Cerebellar nuclear complex (tissue), 1 donor: ENCODE data around the gene OTUD7B.
"Not testable (repeated sequence)": the region's sequence is repeated elsewhere in the genome, so short reads cannot be mapped to it uniquely, and the experiment has no call there.

Source experiments
- DNase-seq, 2 experiments: peaks; one replicate each; lab custom pipeline; 2025; lab: John Stamatoyannopoulos, UW

Gene OTUD7B

DNA sequence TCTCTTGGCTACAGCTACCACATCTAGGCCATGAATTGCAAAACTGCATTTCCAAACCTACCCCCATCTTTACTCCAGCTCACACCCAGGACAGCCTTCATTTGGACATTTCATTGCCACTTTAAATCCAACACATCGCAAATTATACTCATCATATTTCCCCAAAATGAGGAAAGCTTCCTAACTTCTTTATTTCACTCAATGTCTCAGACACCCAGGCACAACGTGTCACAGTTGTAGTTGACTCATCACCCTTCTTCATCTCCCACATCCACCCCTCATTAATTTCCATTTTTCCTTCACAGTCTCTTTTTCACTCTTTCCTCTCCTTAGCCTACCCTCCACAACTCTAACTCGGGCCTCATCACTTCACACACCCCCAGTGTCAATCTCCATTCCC is 6.7 kb downstream of the OTUD7B start:
- DNase-seq: no peak

DNA sequence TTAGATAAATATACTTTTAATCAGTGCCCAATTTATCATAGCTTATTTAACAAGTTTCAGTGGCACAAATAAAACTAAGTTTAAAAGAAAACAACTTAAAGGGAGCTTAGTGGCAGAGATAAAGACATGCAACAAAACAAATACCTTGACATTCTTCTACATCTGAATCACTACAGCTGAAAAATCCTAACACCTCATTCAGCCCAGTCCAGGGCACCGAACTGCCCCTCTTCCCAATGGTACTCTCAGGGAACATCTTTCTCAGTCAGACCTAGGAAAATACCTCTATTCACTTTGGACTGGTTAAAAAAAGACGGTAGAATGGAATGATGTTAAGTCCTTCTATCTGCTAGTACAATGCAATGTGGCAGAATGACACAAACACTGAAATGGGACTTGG is 8.3 kb downstream of the OTUD7B start:
- DNase-seq: no peak

DNA sequence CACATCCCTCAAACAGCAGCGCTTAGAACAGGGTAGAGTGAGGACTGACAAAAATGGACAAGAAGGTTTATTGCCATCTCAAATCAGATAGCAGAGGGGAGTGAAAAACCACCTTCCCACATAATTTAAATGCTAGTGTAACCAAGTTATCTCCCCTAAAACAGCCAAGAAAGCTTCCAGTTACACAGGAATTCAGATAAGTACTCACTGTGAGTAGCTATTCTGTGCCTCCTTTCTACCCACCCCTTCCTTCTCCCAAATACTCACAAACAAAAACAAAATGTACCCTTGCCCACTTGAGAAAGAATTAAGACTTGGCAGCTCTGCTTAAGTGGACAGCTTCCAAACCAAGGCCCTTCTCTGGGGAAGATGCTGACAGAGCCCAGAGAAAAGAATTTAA is 9.1 kb downstream of the OTUD7B start:
- no peak for DNase-seq

DNA sequence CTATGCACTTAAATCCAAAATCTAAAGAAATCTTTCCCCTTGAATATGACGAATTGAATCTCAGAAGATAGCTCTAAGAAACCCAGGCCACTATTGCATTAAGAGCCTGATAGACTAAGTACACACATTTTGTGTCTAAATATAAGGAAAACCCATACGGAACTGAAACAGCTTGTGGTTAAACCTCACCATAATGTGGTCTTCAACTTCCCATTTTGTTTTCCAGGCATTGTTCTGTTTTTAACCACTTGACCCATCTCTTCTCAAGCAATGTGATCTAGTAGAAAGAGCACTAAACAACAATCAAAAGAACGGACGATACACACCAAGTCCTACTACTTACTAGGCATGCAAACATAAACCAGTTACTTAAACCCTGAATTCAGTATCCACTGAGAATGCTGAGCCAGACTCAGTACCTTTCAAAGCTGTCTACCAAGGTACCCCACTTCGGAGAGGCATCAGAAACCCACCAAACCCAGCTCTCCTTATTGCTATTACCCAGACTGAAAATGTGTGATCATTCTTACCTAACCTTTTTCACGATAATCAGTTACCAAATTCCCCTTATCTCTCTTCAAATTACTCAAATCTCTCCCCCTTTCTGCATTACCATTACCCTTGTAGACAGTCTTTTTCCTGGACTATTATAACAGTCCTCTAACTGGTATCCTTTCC is 12.8 kb downstream of the OTUD7B start:
- no peak for DNase-seq

DNA sequence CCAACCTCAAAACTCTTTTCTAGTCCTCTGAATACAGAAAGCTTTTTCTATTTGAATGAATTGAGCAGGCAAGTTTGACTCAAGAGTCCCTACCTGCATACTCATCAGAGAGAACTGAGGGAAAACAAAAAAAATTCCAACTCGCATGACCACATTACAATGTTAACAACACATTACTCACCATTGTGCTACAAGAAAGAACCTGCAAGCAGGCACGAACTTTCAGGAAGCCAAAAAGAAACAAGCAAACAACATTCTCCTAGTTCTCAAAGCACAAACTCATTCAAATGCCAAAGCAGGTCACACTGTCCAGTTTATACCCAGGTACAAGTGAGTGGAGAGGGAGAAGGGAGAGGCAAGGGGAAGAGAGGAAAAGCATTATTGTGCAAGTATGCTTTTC is 14.6 kb downstream of the OTUD7B start:
- no peak for DNase-seq

DNA sequence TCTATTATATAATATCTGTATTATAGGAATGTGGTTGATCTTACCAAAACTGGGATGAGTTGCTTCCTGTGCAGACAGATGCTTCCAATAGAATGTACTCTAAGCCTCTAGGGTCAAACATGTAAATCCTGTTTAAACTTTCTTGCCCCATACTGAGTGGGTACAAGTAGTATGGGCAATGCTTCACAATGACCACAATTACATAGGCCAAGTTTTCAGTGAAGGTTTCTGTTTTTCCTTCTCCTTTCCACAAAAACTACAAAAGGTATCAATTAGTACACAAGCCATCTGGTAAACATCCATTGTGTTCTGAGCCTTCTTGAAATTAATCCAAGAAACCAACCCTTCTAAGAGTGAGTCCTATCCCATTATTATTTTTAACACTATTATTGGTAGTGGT is 16.8 kb downstream of the OTUD7B start:
- DNase-seq: no peak

DNA sequence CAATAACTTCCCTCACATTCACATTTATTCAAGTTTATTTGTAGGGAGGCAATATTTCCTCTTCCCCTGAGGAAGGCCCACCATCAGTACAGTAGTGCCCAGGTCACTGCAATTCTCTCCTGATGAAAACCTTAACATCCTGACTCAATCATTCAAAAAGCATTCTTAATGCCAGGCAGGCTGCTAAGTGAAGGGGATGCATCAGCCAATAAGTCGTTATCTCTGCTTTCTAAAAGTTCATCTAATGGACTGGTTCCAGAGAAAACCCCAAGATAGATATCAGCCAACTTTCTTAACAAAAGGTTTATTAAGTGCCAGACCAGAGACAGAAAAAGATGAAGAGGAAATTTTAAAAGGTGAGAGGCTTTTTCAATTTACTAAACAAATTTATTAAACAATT is 17.3 kb downstream of the OTUD7B start:
- DNase-seq: no peak

DNA sequence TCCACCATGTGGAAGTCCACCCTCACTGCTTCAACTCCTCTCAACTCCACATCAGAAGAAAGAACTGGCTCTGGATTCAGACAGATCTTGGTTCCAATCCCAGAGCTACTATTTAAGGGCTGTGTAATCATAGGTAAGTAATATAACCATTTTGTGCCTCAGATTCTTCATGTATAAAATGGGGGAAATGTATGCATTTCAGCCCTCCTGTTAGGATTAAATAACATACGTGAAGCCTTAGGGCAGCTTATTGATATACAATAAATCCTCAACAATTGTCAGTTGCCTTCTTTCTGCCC is 23.3 kb downstream of the OTUD7B start:
- DNase-seq: no peak

DNA sequence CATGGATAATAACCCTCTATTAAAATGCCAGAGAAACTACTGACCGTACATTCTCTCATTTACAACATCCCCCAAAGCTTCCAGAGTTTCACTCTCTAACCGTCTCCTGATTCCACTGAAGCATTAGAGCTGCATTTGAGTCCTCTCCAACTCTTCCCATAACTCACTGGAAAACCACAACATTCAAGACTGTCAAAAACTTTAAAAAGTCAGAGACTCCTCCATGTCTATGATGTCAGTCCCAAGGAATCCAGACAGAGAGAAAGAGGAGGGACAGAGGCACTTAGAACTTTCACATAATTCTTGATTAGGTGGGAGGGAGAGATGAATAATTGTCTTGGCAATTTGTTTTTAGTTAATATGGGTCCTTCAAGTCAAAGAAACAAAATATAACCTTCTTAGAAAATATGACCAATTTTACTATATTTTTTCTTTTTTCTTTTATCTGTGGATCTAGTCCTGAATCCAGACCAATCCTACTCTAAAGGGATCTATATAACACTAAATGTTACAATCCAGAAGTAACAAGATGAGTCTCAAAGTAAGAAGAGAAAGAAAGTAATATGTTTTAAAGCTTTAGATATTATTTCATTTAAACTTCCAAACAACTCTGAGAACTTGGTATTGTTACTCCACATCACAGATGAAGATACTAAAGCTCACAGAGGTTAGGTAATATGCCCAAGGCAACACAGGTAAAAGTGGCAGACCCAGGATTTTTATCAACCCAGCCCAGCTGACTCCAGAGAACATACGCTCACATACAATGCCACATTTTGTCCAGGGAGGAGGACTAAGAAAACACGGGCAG is 23.8 kb downstream of the OTUD7B start:
- DNase-seq: no peak

DNA sequence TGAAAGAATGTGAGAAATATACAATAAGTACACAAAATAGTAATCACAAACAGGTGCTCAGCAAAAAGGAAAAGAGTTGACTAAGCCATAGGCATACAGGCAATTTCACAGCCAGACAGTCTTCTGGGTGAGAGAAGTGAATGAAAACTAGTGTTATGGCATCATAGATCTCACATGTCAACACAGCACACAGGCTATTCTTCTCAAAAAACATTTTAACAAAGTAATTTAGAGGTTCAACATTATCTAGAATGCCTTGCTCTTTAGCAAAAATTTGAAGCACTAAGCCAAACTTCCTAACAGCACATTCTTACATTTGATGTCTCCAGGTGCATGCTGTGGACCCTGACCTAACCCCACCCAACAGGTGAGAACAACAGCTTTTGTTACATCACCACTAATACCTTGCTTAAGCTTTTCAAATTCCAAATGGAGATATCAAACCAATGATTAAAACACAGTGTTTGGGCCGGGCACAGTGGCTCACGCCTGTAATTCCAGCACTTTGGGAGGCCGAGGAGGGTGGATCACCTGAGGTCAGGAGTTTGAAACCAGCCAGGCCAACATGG is 30.5 kb downstream of the OTUD7B start:
- DNase-seq: no peak

DNA sequence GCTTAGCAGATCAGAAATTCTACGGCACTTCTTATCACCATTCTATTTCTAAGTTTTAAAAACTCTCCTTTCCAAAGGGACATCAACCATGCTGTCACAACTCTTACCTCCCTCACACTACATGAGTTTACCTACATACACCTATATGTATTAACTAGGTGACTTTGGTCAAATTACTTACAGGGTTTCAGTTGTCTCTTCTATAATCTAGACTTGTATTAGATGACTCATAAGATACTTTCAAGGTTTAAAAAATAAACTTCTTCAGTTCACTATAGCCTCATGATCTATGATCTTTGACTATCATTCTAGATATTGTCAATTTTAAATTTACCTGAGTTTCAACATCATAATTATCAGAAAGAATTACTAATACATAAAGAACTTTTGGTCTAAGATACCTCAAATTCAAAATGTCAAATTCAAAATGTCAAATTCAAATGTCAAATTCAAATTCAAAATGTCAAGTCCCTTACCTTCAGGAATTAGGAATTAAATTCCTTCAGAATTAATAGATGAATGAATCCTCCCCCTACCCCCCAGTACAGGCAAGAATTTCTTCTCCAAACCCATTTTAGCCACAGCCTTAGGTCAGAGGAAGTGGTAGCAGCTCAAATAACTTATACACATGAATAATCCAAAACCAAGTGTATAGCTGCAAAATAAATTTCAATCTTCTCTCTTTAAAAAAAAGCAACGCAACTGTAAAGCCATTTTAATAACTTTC is 31.1 kb downstream of the OTUD7B start:
- DNase-seq: no peak

DNA sequence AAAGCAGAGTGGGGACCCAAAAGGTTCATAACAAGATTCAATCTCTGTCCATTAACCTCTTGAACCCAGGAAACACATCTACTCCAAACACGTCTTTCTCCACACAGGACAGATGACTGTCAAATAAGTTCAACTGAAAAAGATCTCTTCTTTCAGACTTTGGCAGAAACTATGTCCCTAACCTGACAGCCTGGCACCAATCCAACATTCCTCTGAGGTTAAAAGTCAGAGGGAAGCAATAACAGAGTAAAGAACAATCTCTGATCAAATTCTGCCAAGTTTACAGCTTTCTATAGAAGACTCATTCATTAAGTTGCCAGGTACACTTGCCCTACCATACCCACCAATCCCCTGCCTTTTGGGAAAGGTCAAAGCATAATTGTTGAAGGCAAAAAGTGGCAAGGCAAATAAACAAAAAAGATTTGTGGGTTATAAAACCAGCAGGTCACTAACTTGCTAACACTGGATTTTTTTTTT is 31.9 kb downstream of the OTUD7B start:
- no peak for DNase-seq

DNA sequence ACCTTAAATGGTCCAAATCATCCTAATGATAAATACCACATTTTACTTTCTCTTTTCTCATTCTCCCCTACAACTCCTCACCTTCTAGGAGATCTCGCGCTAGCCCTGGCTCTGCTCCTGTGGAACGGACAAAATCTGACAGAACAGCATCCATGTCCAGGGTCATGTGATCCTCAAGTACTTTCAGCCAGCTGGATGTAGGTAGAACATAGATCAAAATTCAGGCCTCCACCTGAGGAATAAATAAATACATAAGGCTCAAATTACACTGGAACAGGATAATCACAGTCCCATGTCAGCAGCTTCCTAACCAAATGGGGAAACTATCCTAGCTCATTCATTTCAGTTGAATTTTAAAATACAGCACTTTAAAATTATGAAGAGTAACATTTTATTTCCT is 33.2 kb downstream of the OTUD7B start:
- DNase-seq: no peak

DNA sequence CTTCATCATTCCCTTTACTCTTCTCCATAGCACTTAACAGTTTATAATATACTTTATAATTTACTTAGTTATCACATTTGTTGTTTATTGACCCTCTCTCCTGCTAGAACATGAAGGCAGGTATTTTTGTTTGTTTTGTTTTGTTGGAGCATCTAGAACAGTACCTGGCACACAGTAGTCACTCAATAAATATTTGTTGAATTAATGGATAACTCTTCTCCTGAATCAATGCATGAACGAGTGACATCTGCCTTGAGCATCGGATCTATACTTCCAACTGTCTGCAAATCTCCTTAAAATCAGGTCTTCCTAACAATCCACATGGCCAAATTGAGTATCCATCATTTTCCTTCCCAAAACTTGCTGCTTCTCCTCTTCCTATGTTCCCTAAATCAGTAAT is 38.0 kb downstream of the OTUD7B start:
- no peak for DNase-seq

DNA sequence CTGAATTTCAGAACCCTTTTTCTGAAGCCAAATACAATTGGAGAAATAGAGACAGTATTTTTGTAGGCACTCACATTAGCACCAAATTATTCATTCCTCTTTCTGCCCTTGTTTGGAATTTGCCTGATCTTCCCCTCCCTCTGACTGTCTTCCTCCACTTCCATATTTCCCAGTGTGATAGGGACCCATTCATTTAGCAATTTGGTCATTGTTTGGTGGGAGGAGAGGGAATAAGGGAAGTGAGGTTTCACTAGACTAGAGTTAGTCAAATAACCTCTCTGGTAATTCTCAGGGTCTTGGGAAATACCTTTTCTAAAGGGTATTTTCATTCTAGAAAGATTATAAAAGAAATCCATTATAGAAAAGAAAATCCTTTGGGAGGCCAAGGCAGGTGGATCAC is 42.9 kb downstream of the OTUD7B start:
- DNase-seq: no peak

DNA sequence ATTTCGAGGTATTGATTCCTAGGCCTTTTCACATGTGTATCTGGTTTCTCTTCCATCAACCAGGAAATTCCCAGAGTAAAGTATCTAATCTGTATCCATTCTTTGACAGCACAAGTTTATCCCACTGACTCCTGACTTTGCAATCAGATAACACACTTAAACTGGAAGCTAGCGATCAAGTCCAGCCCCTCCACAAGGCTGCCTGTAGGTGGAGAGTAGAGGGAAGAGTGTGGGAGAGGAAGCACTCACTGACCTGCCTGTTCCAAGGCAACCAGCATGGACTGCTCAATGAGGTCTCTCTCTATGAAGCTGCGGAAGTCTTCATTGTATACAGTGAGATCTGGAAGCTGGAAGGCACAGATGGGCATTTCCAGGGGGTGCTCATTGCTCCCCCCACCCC is 43.5 kb downstream of the OTUD7B start:
- no peak for DNase-seq

DNA sequence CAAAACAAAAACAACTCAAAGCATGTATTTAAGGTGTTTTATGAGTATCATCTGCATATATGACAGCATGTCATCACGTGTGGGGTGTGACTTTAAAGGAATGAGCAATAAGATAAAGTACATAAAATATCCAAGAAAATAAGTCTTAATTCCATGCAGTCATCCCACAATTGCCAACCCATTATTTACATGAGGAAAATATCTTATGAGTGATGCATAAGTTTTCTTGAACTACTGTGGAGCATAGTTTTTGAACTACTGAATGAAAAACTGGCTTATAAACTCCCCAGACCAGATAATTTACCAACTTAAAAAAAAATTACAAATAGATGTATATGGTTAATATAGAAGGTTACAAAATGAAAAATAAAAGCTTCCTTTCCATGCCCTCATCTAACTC is 44.1 kb downstream of the OTUD7B start:
- DNase-seq: no peak

DNA sequence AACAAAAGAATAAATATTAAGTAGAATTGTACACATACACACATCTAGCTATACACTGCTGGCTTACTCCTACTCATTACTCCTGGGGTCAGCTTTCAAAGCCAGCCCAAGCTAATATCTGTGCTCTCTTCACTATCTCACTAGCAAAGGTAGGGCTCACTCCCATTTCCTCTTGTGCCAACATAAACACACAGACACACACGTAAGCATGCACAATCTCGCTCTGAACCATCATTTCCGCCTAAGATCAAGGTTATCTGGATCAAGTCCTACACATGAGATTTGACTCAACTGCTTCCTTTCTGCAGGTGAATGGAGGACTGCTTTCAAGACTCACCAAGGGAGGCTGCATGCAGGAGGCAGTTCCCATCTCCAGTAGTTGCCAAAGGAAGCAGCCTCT is 45.1 kb downstream of the OTUD7B start:
- DNase-seq: no peak

DNA sequence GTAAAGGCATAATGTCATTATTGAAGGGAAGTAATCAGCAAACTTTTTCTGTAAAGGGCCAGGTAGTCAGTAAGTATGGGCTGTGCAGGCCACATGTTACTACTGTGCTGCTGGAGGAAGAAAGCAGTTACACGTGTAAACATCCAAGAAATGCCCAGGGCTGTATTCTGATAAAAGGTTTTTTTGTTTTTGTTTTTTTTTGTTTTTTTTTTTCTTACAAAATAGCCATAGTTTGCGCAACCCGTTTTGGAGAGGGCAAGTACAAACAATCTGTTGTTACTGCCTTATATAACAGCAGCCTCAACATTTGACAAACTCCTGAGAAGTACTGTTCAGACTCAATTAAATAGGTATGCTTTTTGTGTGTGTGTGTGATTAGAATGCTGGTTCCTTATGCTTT is 47.2 kb downstream of the OTUD7B start:
- no peak for DNase-seq

DNA sequence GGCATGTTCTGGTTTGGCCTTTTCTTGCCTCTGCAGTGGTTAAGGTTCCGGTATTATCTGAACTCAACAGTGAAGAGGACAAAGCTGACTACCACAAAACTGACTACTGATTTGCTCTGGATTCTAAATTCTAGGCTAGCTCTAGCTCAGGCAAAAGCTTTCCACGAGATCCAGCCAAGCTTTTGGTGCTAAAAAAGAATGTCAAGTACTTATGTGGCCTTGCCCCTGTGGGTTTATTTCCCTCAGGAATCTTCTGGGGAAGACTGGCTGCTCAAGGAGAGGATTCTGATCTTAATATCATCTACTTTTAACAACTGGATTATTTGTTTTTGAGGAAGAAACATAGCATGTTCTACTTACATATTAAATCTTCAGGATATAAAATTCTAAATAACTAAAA is 47.8 kb downstream of the OTUD7B start:
- no peak for DNase-seq

DNA sequence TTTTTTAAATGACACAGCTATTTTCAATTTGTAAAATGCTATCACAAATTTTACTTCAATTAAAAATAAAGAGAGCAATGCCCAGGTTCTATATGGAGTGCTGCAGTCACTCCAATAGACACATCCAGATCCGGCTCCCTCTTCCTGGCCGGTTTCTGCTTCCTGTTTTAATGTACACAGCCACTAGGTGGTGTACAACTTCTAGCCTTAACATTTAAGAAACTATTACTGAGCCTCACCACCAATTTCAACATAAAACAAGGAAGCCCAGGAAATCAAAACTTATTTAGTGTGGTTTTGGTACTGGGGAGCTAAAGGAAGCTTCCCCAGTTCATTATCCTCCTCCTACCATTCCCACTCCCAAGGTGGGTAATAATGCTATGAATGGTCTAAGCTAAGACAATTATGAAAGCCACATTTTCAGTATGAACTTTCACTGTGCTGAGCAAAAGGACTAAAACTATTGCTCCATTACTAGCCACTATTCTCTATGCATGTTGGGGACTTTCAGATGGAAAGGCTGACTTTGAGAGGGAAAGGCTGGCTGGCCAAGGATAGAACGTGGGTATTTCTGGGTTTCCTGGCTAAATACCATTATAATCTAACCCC is 48.4 kb downstream of the OTUD7B start:
- peak in 1 of 2 experiments; percentile 25 for DNase-seq

DNA sequence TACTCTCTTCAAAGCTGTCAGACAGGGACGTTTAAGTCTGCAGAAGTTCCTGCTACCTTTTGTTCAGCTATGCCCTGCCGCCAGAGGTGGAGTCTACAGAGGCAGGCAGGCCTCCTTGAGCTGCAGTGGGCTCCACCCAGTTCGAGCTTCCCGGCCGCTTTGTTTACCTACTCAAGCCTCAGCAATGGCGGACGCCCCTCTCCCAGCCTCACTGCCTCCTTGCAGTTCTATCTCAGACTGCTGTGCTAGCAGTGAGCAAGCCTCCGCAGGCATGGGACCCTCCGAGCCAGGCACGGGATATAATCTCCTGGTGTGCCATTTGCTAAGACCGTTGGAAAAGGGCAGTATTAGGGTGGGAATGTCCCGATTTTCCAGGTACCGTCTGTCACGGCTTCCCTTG is 53.0 kb downstream of the OTUD7B start:
- not testable (repeated sequence) for DNase-seq
